ENCODE results near the gene HNRNPUL1.
A peak's percentile ranks its signal among the peaks of the same experiment; 100 is the strongest.

HNRNPUL1 gene

GRCh38 chr19:41296433-41296871 is 32.3 kb downstream of the HNRNPUL1 start:
- no peak overlapping the region for H2AFZ ChIP-seq (ENCODE audit: low read length)
- peak; percentile 64 for DNase-seq
- H3K9me3 ChIP-seq (replicated peaks; ENCODE audit: insufficient read depth, low read length), result no peaks in the 10 kb centered on the region
- no peaks in the 10 kb centered on the region for H4K20me1 ChIP-seq (ENCODE audit: insufficient read depth, low read length)
- H3K36me3 ChIP-seq (replicated peaks; ENCODE audit: insufficient read depth, low read length), result peaks cover 29% of the 10 kb centered on the region
- no peak overlapping the region for H3K4me3 ChIP-seq (ENCODE audit: low read length)
- peaks cover 59% of the 10 kb centered on the region for H3K4me1 ChIP-seq (ENCODE audit: low read length)
- H3K4me2 ChIP-seq (ENCODE audit: low read depth, low read length), result peak overlapping the region; percentile 82
- H3K27me3 ChIP-seq (replicated peaks; ENCODE audit: insufficient read depth, low read length), result no peaks in the 10 kb centered on the region
- peak overlapping the region; percentile 97 for H3K27ac ChIP-seq (ENCODE audit: low read length)
- H3F3A ChIP-seq (ENCODE audit: insufficient read depth, low read length), result peaks cover 47% of the 10 kb centered on the region
- peak overlapping the region; percentile 94 for H3K9ac ChIP-seq (ENCODE audit: low read length)
- TF ChIP-seq EZH2phosphoT487 (IDR thresholded peaks at IDR 0.05; ENCODE audit: low read length), result no peak
- no peaks in the 10 kb centered on the region for H3K9me2 ChIP-seq (replicated peaks; ENCODE audit: insufficient read depth, low read length)
- peaks cover 57% of the 10 kb centered on the region for H3K79me2 ChIP-seq (ENCODE audit: low read length)

- Histone ChIP-seq H3K27ac (ENCODE audit: low read length) (peak overlapping the region; percentile 97), H3K4me1 (ENCODE audit: low read length) (peaks cover 59% of the 10 kb centered on the region), H3K27me3 (replicated peaks; ENCODE audit: insufficient read depth, low read length) (no peaks in the 10 kb centered on the region), H3F3A (ENCODE audit: insufficient read depth, low read length) (peaks cover 45% of the 10 kb centered on the region), H4K20me1 (ENCODE audit: insufficient read depth, low read length) (no peaks in the 10 kb centered on the region), H3K36me3 (replicated peaks; ENCODE audit: insufficient read depth, low read length) (peaks cover 29% of the 10 kb centered on the region), H3K4me3 (ENCODE audit: low read length) (peak overlapping the region; percentile 27), H3K9me2 (replicated peaks; ENCODE audit: insufficient read depth, low read length) (no peaks in the 10 kb centered on the region), H3K9ac (ENCODE audit: low read length) (peak overlapping the region; percentile 94), H3K9me3 (replicated peaks; ENCODE audit: insufficient read depth, low read length) (no peaks in the 10 kb centered on the region), H3K79me2 (ENCODE audit: low read length) (peaks cover 53% of the 10 kb centered on the region), H3K4me2 (ENCODE audit: low read depth, low read length) (peak overlapping the region; percentile 82), H2AFZ (ENCODE audit: low read length) (no peak overlapping the region)
- DNase-seq, result peak; percentile 90
- TF ChIP-seq EZH2phosphoT487 (IDR thresholded peaks at IDR 0.05; ENCODE audit: low read length), result no peak
- TF ChIP-seq CTCF (IDR thresholded peaks at IDR 0.05; ENCODE audit: low read length), result peak; percentile 42
Measured at GRCh38 chr19:41297628-41298347, 33.6 kb downstream of the HNRNPUL1 start.

GRCh38 chr19:41298348-41298964 is 34.3 kb downstream of the HNRNPUL1 start:
- Histone ChIP-seq H3F3A (ENCODE audit: insufficient read depth, low read length) (peaks cover 45% of the 10 kb centered on the region), H3K9ac (ENCODE audit: low read length) (peak overlapping the region; percentile 94), H3K79me2 (ENCODE audit: low read length) (peaks cover 50% of the 10 kb centered on the region), H3K9me2 (replicated peaks; ENCODE audit: insufficient read depth, low read length) (no peaks in the 10 kb centered on the region), H4K20me1 (ENCODE audit: insufficient read depth, low read length) (no peaks in the 10 kb centered on the region), H3K9me3 (replicated peaks; ENCODE audit: insufficient read depth, low read length) (no peaks in the 10 kb centered on the region), H2AFZ (ENCODE audit: low read length) (no peak overlapping the region), H3K36me3 (replicated peaks; ENCODE audit: insufficient read depth, low read length) (peaks cover 23% of the 10 kb centered on the region), H3K4me1 (ENCODE audit: low read length) (peaks cover 58% of the 10 kb centered on the region), H3K4me2 (ENCODE audit: low read depth, low read length) (peak overlapping the region; percentile 82), H3K27ac (ENCODE audit: low read length) (peak overlapping the region; percentile 97), H3K4me3 (ENCODE audit: low read length) (peak overlapping the region; percentile 27), H3K27me3 (replicated peaks; ENCODE audit: insufficient read depth, low read length) (no peaks in the 10 kb centered on the region)
- DNase-seq, result peak; percentile 64
- TF ChIP-seq EZH2 (optimal IDR thresholded peaks at IDR 0.05; ENCODE audit: low read depth, low read length), result no peak
- TF ChIP-seq EZH2phosphoT487 (IDR thresholded peaks at IDR 0.05; ENCODE audit: low read length), result no peak
- TF ChIP-seq CTCF (IDR thresholded peaks at IDR 0.05; ENCODE audit: low read length), result no peak

All from MM.1S (cell line).